HT1080 (cell line): Measurements from ENCODE around the gene NOX5. TPM values are rescaled to one million over a fixed set of nuclear protein-coding genes. Genes with fewer than 3 reads are reported as not detected.

Experiments
- DNase-seq: peaks from one replicate; pipeline ENCODE4 v3.0.0-alpha.2; 2015; ENCODE audit warnings: low read depth
- total RNA-seq: library from RNA; depleted of rRNA; stranded (reverse); fragments of >200 nt; shearing (Covaris generic); gene quantifications from 2 replicates; pipeline ENCODE4 v1.2.3, GENCODE V29; 2014; rRNA removed

Gene NOX5
- total RNA-seq, 1 experiment from 2014 or later: 0.03 TPM

- no peak for DNase-seq
Observed at GRCh38 chr15:69096626-69097025, 82.1 kb downstream of the NOX5 start.

DNA sequence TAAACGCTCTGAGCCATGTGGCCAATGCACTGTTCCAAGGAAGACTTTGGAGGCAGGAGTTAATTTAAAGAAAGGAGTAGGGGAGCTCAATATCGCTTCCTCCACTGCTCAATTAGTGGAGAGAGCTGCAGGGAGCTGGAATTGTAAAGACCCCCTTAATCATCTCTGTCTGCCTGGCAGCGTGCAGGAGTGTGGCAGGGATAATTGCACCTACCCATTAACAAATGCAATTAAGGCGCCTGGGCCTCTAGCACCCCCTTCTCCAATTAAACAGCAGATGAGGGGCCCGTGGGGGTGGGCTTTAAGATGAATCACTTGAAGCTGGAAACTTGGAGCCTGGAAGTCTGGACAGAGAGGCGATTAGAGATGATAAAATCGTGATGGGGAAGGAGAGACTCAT, 84.3 kb downstream of the NOX5 start:
- no peak for DNase-seq

- no peak for DNase-seq
Observed at GRCh38 chr15:69099941-69100340, 85.4 kb downstream of the NOX5 start.

DNA sequence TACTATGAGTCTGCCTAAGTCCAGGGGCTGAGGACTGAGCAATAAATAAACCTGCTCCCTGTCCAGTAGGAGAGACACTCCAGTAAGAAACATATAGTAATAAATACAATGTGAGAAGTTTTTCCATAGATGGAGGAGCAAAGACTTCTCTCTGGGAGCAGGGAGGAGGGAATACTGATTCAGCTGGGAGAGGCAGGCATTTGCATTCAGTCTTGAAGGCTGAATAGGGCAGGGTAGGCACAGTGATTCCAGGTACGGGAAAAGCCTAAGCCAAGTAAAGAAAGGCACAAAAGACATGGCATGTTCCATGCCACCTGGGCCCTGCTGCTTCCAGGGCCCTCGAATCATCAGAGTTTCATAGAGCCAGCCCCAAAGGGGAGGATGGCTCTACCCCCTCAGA, 86.3 kb downstream of the NOX5 start:
- DNase-seq: no peak

GRCh38 chr15:69104050-69104750, 89.7 kb downstream of the NOX5 start:
- DNase-seq: no peak

DNA sequence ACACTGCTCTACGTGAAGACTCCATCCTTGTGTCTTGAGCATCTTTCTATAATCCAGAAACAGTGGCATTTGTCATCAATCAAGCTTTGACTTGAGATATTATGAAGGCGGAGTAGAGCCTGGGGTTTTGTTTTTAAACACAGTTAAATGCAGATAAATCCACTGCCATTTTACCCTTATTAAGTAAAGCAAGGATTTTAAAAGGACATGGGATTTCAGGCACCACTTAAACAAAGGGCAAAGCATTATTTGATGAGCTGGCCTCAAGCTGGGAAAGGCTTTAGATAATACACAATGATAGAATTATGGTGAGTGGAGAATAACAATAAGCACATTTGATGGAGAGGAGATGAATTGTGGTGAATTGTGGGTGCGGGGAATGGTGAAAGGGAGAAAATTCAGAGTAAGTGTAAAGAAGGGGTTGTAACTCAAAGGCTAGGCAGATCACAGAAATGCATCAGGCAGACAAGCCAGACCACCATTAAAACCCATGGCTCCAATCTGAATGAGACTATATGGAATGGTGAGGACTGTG, 91.0 kb downstream of the NOX5 start:
- DNase-seq: no peak

DNA sequence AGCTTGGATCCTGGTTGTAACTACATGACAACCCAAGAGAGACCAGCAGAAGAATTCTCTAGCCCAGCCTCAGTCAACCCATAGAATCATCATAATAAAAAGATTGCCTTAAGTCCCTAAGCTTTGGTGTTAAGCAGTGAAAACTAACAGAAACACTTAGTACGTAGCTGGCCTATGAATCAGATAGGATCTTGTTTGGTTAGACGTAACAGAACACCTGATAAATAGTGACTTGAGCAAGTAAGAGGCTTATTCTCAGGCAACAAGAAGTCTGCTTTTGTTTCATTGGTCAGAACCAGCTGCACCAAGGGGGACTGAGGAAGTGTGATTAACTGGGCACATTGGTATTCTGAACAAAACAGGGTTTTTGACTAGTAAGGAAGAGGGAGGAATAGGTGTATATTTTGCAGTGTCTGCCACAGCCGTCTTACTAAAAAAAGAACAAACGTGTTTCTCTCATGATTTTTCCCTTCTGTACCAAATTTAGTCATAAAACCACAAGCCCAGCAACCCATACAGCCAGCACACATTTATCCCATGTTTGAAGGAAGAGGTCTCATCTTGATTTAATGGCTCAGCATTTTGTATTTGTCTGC, 92.6 kb downstream of the NOX5 start:
- DNase-seq: peak; percentile 4

Other genes starting within 250 kb of the NOX5 start
- gene ANP32A, start 193.8 kb upstream of the NOX5 start, total RNA-seq: 80.0 and 120 TPM in 2 replicates
- not detected in 2 replicates for gene SPESP1, start 84.2 kb upstream of the NOX5 start, total RNA-seq
- gene GLCE, start 145.9 kb downstream of the NOX5 start, total RNA-seq: 16.2 and 18.6 TPM in 2 replicates